Measurements from ENCODE around the gene CSMD2. TPM values are rescaled to one million over a fixed set of nuclear protein-coding genes. Genes with fewer than 3 reads are reported as not detected.

The CSMD2 gene
- total and polyA plus RNA-seq, 2 of the 8 experiments (the other 6 are each of a cell fraction or from before 2014, with no cell fraction given) = 7.0 to 14.7 TPM

DNA sequence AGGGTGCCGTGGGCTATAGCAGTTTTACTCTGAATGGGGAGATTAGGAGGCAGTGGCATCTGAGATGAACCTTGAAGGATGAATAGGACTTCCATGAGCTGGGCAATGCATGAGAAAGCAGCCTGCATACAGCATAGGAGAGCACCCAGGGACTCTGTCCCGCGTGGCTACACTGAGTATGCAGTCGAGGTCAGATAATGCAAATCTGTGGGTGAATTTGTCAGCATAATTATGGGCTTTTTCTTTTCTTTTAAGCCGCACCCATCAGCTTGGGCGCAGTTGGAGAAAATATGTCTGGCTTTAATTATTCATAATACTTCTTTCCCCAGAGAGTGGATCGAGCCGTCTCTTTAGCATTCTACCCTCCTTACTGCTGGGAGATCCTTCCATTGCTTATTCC is 504.1 kb downstream of the CSMD2 start:
- H3K4me1 ChIP-seq (replicated peaks in 1 of 4; ENCODE audit: control insufficient read depth in 3 of 4, insufficient read depth in 4 of 4, low read length in 3 of 4) = no peaks in the 10 kb centered on the region
- no peak overlapping the region for H3K56ac ChIP-seq (replicated peaks; ENCODE audit: insufficient read length, low read depth, low read length)
- no peak overlapping the region for H3K4me2 ChIP-seq (ENCODE audit: insufficient read depth in 1 of 2, low read depth in 2 of 2, low read length in 2 of 2)
- no peaks in the 10 kb centered on the region for H4K20me1 ChIP-seq (replicated peaks in 1 of 2; ENCODE audit: control insufficient read depth in 1 of 2, insufficient read depth in 2 of 2, low read length in 2 of 2)
- ChIA-PET POLR2A (ENCODE audit: partially characterized antibody) (no interaction called here), CTCF (ENCODE audit: partially characterized antibody) (interaction anchor here (1.3 to 8.8 kb wide), 3 partner anchors 9 to 28 kb away, joined by 4 to 60 read pairs (median 4); no protein-coding TSS in a partner anchor)
- H2BK15ac ChIP-seq (ENCODE audit: low read length) = no peak overlapping the region
- no peak overlapping the region for H3K4me3 ChIP-seq (ENCODE audit: extremely low read depth in 1 of 4, insufficient read depth in 2 of 4, low read depth in 3 of 4, low read length in 4 of 4)
- no peak overlapping the region for H4K91ac ChIP-seq (replicated peaks; ENCODE audit: insufficient read length, low read length)
- no peaks in the 10 kb centered on the region for H3K23me2 ChIP-seq (ENCODE audit: low read depth, low read length)
- H3K79me1 ChIP-seq (ENCODE audit: low read depth, low read length) = no peaks in the 10 kb centered on the region
- H3K27ac ChIP-seq (ENCODE audit: low read depth, low read length) = no peak overlapping the region
- H2BK12ac ChIP-seq (ENCODE audit: low read depth, low read length) = no peak overlapping the region
- FAIRE-seq (no peak), DNase-seq (ENCODE audit: low read depth in 1 of 2, low spot score in 2 of 2) (no peak)
- H3K36me3 ChIP-seq (ENCODE audit: control insufficient read depth in 2 of 4, insufficient read depth in 4 of 4, low read length in 3 of 4) = peaks cover 2 to 10% (median 5%) of the 10 kb centered on the region in 4 experiments; a peak in 5 of 8 replicates
- H3K4ac ChIP-seq (replicated peaks; ENCODE audit: insufficient read length, low read depth, low read length) = no peak overlapping the region
- no peak overlapping the region for H4K5ac ChIP-seq (ENCODE audit: insufficient read length, low read depth, low read length)
- H2AK5ac ChIP-seq (ENCODE audit: low read depth, low read length) = no peak overlapping the region
- 93% methylated on average over 8 of the region's 8 CpGs; no CpG with 5 or more reads in 1 of the 2 experiments for WGBS, 2 experiments (ENCODE audit: extremely low coverage in 1 of 2, insufficient coverage in 1 of 2, insufficient read length in 1 of 2, insufficient replicate concordance in 2 of 2, low coverage in 1 of 2, low lambda C conversion rate in 2 of 2, missing lambda C conversion rate in 1 of 2)
- no peak overlapping the region for H2BK20ac ChIP-seq (ENCODE audit: low read length)
- no peak overlapping the region for H3K18ac ChIP-seq (ENCODE audit: extremely low read depth, low read length)
- no peak overlapping the region for H2AFZ ChIP-seq (ENCODE audit: low read length)
- H4K8ac ChIP-seq (ENCODE audit: extremely low read depth, insufficient read depth, low read length) = no peak overlapping the region
- no peak overlapping the region for H3K23ac ChIP-seq (ENCODE audit: insufficient read length)
- no peaks in the 10 kb centered on the region for H3K9me3 ChIP-seq (ENCODE audit: insufficient read depth in 2 of 2, low read depth in 1 of 2, low read length in 1 of 2)
- no peak overlapping the region for H3K14ac ChIP-seq (ENCODE audit: insufficient read length)
- H2BK5ac ChIP-seq (ENCODE audit: low read depth, low read length) = no peak overlapping the region
- no peak overlapping the region for H3K9ac ChIP-seq (replicated peaks in 1 of 4; ENCODE audit: extremely low read depth in 1 of 4, low read depth in 3 of 4, low read length in 3 of 4)
- TF ChIP-seq CEBPB (IDR thresholded peaks at IDR 0.05; ENCODE audit: low read depth, low read length) (no peak), ZNF274 (IDR thresholded peaks at IDR 0.05; ENCODE audit: borderline replicate concordance, extremely low read depth, low read length) (no peak)
- H2BK120ac ChIP-seq (replicated peaks; ENCODE audit: low read depth, low read length) = no peak overlapping the region
- no peaks in the 10 kb centered on the region for H3K27me3 ChIP-seq (replicated peaks in 1 of 4; ENCODE audit: control insufficient read depth in 3 of 4, extremely low read depth in 1 of 4, insufficient read depth in 3 of 4, low read length in 3 of 4)
- no peaks in the 10 kb centered on the region for H3K79me2 ChIP-seq (ENCODE audit: control insufficient read depth in 1 of 2, insufficient read depth in 2 of 2, low read length in 2 of 2)
